ENCODE data around the gene ZNF662. TPM values are rescaled to one million over a fixed set of nuclear protein-coding genes. Genes with fewer than 3 reads are reported as not detected.

The ZNF662 gene
- total and polyA plus RNA-seq, 2 of the 13 experiments (the other 11 are each of a cell fraction or from before 2014, with no cell fraction given) = not detected

- intact Hi-C loops (cut with micrococcal nuclease; ENCODE audit: unreplicated experiment) (loop anchor here (2.0 kb wide), 2 partner anchors 41 to 99 kb away; no protein-coding TSS in a partner anchor), in situ Hi-C loops (cut with HindIII; ENCODE audit: extremely low pct_ligation_motif_present, low pct_unique_long_range_greater_than_20kb) (no loop called here)
- Histone ChIP-seq H3K79me2 (ENCODE audit: insufficient read depth, low read length) (no peaks in the 10 kb centered on the region), H3K9ac (ENCODE audit: insufficient read depth, low read depth, low read length) (no peak overlapping the region), H3K36me3 (replicated peaks in 1 of 2; ENCODE audit: control insufficient read depth in 1 of 2, insufficient read depth in 2 of 2, low read length in 2 of 2) (no peaks in the 10 kb centered on the region), H3K27me3 (ENCODE audit: control insufficient read depth in 1 of 2, insufficient read depth in 2 of 2, low read length in 2 of 2) (no peaks in the 10 kb centered on the region; a peak in 1 of 5 replicates), H2AFZ (ENCODE audit: low read length) (no peak overlapping the region), H3K27ac (ENCODE audit: extremely low read length, insufficient read depth, low read length) (no peak overlapping the region), H3K9me3 (ENCODE audit: low read length) (no peaks in the 10 kb centered on the region), H3K4me3 (replicated peaks in 1 of 3; ENCODE audit: insufficient read depth in 1 of 3, low read depth in 2 of 3, low read length in 3 of 3) (no peak overlapping the region), H3K4me1 (ENCODE audit: insufficient read depth, low read length) (peaks cover 58% of the 10 kb centered on the region), H4K20me1 (ENCODE audit: insufficient read depth, low read length) (no peaks in the 10 kb centered on the region), H3K4me2 (ENCODE audit: low read depth, low read length) (no peak overlapping the region)
- no TSS peak for BruUV-seq (replicated peaks)
- TF ChIP-seq, protein P1, sequence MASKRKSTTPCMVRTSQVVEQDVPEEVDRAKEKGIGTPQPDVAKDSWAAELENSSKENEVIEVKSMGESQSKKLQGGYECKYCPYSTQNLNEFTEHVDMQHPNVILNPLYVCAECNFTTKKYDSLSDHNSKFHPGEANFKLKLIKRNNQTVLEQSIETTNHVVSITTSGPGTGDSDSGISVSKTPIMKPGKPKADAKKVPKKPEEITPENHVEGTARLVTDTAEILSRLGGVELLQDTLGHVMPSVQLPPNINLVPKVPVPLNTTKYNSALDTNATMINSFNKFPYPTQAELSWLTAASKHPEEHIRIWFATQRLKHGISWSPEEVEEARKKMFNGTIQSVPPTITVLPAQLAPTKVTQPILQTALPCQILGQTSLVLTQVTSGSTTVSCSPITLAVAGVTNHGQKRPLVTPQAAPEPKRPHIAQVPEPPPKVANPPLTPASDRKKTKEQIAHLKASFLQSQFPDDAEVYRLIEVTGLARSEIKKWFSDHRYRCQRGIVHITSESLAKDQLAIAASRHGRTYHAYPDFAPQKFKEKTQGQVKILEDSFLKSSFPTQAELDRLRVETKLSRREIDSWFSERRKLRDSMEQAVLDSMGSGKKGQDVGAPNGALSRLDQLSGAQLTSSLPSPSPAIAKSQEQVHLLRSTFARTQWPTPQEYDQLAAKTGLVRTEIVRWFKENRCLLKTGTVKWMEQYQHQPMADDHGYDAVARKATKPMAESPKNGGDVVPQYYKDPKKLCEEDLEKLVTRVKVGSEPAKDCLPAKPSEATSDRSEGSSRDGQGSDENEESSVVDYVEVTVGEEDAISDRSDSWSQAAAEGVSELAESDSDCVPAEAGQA (IDR thresholded peaks at IDR 0.05; ENCODE audit: low read depth) = no peak
- TF ChIP-seq, protein P1 (CRISPR knock-in tag; IDR thresholded peaks at IDR 0.05; ENCODE audit: borderline replicate concordance) = no peak
- TF ChIP-seq CHD2 (IDR thresholded peaks at IDR 0.05; ENCODE audit: low read depth, low read length) (no peak), ERF (CRISPR knock-in tag; IDR thresholded peaks at IDR 0.05) (no peak)
- DNase-seq (ENCODE audit: low spot score) = no peak
- ATAC-seq = no peak
- ChIA-PET CTCF (ENCODE audit: low intra/inter-chr PET ratio, low total read pairs) (interaction anchor here (1.2 to 6.1 kb wide), 5 partner anchors 35 to 99 kb away, joined by 3 to 79 read pairs (median 9); no protein-coding TSS in a partner anchor), POLR2A (no interaction called here)
- FAIRE-seq = no peak
- WGBS (ENCODE audit: low lambda C conversion rate) = 93% methylated on average over 9 of the region's 9 CpGs
Measured at GRCh38 chr3:42880183-42880582, 25.8 kb upstream of the ZNF662 start.
